ENCODE measurements around the gene MAN2B2.

- TF ChIP-seq POLR2AphosphoS5 (IDR thresholded peaks at IDR 0.05; ENCODE audit: low read depth, low read length) (no peak), JUN (IDR thresholded peaks at IDR 0.05; ENCODE audit: low read depth, low read length) (no peak), EP300 (IDR thresholded peaks at IDR 0.05; ENCODE audit: borderline replicate concordance in 1 of 2, low read depth in 2 of 2, low read length in 2 of 2) (no peak), SP4 (IDR thresholded peaks at IDR 0.05; ENCODE audit: low read length) (no peak), POLR2A (IDR thresholded peaks at IDR 0.05; ENCODE audit: control extremely low read depth in 1 of 2, low read depth in 2 of 2, low read length in 2 of 2) (no peak), TAF1 (IDR thresholded peaks at IDR 0.05; ENCODE audit: low read depth, low read length) (no peak), EZH2 (IDR thresholded peaks at IDR 0.05; ENCODE audit: low read depth, low read length, severe bottlenecking) (no peak), CTCF (IDR thresholded peaks at IDR 0.05; ENCODE audit: control extremely low read depth in 1 of 3, insufficient read depth in 1 of 3, low read depth in 1 of 3, low read length in 3 of 3) (no peak), GTF2F1 (IDR thresholded peaks at IDR 0.05; ENCODE audit: borderline replicate concordance, low read depth, low read length) (no peak), TAF7 (optimal IDR thresholded peaks at IDR 0.05; ENCODE audit: borderline replicate concordance, low read depth, low read length) (no peak), MAX (IDR thresholded peaks at IDR 0.05) (no peak), BACH1 (IDR thresholded peaks at IDR 0.05; ENCODE audit: low read length) (no peak), YY1 (IDR thresholded peaks at IDR 0.05; ENCODE audit: low read depth, low read length) (no peak), RNF2 (IDR thresholded peaks at IDR 0.05; ENCODE audit: borderline replicate concordance, low read depth, low read length, missing control alignments, poor library complexity, severe bottlenecking) (no peak)
Measured at GRCh38 chr4:6618386-6619115, 43.6 kb downstream of the MAN2B2 start.

Measured in H1 (cell line).